ENCODE measurements around the gene VTI1A.
"Not testable (repeated sequence)": the region's sequence is repeated elsewhere in the genome, so short reads cannot be mapped to it uniquely, and the experiment has no call there.

Gene VTI1A

DNA sequence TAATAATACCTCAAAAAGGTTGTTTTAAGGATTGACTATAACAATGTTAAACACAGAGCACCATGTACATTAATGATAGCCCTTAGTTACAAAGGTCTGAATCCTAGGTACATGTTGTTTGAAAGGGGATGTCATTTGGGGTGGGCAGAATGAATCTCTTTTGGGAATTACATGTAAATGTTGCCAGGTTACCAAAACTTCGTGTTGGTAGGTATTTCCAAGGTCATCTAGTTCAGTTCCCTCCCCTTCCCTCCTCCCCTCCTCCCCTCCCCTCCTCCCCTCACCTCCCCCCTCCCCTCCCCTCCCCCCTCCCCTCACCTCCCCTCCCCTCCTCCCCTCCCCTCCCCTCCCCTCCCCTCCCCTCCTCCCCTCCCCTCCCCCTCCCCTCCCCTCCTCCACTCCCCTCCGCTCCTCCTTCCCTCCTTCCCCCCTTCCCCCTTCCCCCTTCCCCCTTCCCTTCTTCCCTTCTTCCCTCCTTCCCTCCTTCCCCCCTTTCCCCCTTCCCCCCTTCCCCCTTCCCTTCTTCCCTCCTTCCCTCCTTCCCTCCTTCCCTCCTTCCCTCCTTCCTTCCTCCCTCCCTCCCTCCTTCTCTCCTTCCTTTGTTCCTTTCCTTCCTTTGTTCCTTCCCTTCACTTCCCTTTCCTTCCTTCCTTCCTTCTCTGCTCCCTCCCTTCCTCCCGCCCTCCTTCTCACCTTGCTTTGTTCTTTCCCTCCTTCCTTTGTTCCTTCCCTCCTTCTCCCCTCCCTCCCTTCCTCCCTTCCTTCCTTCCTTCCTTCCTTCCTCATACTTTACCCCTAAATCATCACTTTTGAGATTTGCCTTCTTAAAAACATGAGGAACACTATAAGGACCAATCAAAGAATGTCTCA is 8.1 kb downstream of the VTI1A start:
- no peak for DNase-seq

DNA sequence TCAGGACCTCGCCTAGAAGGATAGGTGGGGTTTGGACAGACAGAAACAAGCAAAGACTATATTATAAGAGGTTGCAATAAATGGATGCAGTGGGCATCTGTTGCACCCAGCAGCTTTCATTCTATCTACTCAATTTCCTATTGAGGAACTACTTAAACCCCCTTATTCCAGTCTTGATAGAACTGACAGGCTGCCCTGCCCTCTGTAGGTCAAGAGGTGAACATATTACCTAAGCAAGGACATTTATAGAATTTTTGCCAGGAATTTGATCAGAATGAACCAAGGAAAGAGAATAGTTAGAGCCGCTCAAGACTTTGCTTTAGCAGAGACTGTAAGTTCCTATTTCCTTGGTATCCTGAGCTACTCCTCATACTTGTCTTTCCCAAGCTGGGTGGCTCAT is 9.5 kb downstream of the VTI1A start:
- no peak for DNase-seq

DNA sequence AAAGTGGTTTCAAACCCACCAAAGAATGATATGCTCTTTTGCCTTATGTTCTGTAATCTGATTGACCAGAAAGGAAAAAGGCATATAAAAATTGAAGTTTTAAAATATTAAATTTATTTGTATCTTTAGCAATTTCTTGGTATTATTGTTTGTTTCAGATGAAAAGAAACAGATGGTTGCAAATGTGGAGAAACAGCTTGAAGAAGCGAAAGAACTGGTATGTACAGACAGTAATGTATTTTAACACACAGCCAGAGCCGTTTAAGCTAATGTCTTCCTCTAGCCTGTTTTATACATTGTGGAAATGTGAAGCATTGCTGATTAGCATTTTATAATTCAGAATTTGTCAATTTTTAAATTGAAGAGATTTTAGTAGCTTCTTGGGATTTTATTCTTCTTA is 13.4 kb downstream of the VTI1A start:
- no peak for DNase-seq

DNA sequence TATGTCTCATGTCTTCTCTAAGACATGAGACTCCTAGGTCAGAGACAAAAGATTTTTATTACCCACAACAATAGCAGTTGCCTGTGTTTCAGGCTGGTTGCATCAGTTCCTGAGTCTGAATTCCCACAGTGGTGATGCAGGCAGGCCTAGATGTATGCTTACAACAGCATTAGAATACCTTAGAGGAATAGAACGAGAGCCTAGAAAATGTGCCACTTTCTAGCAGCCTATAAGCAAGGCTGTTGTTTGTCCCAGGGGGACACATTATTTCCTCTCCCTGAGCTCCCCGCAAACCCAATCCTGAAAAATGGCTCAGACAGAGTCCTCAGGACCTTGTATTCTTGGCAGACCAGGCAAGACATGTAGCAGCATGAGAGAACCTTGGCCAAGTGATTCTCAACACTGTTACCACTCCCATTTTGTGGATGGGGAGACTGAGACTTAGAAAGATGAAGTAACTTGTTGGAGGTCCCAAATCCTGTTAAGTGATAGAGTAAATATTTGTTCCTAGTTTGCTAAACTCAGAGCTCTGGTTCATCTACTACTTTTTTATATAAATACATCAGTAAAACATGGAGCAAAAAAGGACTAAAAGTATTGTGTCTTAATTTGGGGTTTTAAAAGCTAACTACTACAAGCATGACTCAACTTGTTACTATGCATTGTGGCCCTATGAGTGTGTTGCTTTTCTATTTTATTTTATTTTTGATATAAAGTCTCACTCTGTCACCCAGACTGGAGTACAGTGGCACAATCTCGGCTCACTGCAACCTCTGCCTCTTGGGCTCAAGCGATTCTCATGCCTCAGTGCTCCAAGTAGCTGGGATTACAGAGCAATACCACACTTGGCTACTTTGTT is 14.2 kb downstream of the VTI1A start:
- DNase-seq: no peak

DNA sequence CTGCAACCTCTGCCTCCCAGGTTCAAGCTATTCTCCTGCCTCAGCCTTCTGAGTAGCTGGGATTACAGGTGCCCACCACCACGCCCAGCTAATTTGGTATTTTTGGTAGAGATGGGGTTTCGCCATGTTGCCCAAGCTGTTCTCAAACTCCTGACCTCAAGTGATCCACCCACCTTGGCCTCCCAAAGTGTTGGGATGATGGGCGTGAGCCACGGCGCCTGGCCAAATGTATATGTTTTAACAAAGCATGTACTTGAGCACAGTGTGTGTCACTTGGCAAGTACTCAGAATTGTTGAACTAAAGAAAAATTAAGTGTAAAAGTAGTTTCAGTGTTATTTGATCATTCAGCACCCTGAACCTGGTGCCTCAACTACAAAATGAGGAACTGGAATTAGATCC is 17.1 kb downstream of the VTI1A start:
- not testable (repeated sequence) for DNase-seq

DNA sequence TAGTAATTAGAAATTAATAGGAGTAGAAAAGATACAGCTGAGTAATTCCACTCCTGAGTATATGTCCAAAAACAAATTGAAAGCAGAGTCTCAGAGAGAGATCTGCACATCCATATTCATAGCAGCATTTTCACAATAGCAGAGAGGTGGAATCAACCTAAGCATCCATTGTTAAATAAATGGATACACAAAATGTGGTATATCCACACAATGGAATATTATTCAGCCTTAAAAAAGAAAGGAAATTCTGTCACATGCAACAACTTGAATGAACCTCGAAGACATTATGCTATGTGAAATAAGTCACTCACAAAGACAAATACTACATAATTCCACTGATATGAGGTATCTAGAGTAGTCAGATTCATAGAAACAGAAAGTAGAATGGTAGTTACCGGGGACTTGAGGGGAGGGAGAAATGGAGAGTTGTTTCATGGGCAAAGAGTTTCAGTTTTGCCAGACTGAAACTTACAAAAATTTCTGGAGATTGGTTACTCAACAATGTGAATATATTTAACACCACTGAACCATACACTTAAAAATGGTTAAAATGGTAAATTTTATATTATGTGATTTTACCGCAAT is 18.4 kb downstream of the VTI1A start:
- DNase-seq: no peak

DNA sequence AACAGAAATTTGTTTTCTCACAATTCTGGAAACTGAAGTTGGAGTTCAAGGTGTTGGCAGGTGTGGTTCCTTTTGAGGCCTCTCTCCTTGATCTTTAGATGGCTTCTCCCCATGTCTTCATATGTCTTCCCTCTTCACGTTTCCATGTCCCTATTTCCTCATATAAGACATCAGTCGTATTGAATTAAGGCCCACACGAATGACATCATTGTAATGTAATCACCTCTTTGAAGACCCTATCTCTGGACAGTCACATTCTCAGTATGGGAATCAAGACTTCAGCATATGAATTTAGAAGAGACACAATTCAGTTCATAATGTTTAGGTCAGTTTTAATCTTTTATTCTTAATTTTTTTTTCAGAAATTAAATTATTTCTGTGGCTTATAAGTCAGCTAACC is 19.8 kb downstream of the VTI1A start:
- no peak for DNase-seq

DNA sequence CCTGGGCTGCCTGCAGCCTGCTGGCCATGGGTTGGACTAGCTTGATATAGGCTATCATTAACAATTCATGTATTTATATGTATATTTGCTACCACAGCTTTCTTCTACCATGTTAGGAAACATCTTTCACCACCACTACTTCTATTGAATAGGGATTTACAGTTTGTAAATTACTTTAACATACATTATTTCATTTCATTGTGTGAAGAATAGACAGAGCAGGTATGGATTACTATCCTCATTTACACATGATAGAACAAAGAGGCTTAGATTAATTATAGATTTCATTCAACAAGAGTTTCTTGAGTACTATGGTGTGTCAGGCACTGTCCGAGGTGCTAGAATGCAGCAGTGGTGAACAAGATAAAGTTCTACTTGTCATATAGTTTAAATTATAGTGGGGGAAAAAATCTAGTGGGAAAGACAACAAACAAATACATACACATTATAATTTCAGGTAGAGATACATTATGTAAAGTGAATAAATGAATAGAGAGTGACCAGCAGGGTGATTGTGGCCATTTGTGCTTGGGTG is 20.6 kb downstream of the VTI1A start:
- DNase-seq: no peak

DNA sequence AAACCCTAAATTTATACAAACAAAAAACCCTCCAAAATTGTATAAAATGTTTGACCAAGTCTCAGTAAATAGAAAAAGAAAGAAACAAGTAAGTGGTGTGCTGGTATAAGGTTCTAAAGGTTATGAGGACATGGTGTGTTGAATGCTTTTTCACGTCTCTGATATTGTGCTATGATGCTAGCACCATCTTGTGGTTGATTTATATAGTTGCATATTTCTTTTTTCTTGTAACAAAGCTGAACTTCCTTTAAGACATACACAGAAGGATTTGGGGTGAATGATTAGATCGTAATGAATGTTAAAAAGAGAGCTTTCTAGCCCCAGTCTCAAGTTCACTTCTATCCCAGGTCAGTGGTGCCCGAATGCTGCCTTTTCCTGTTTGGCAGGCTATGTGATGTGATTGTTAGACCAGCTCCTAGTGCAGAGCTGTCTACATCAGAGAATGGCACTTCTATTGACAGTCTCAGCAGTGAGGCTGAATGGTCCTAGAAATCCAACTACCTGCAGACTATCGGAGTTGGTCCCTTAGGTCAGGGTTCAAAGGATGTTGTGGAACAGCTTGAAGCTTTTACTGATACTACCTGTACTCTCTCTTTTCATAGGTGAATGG is 25.0 kb downstream of the VTI1A start:
- DNase-seq: no peak

DNA sequence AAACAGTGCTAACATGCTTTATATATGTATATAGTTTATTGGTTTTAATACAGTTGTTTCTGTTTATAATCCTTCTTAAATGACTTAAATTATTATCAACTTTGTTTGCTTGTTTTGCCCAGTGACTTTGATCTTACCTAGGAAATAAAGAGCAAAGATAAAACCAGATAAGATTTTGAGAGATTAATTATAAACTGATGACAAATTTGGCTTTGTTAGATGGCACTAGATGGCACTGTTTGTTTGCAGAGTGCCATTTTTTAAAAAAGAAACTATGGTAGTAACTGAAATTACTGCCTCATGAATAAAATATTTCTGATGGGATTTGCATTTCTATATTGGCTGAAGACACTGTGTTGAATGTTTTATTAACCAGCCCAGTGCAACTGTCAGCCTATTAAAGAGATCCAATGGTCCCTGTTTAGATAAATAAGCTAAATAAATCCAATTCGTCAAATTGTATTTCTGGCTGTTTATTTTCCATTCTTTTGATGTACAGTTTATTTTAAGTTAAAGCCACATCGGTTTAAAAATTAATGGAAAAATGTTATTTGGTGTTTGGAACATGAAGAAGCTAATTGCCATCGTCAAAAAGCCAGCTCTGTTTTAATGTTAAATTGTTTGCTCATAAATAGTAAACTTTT is 28.7 kb downstream of the VTI1A start:
- DNase-seq: no peak

DNA sequence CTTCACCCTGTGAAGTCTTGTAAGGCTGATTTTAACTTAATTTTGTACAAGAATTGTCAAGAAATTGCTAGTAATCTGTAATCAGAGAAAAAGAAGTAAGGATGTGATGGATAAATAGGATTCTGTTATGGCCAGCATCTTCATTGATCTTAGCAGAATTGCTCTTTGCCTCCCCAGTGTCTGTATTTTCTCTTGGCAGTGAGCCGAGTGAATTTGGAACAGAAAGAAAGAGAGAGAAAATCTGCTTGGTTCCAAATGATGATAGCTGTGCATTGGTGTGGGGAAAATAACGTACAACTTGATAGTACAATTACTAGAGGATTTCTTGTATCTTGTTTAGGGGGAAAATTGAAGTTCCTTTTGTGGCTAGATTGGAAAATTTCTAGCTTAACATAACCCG is 34.6 kb downstream of the VTI1A start:
- DNase-seq: no peak

DNA sequence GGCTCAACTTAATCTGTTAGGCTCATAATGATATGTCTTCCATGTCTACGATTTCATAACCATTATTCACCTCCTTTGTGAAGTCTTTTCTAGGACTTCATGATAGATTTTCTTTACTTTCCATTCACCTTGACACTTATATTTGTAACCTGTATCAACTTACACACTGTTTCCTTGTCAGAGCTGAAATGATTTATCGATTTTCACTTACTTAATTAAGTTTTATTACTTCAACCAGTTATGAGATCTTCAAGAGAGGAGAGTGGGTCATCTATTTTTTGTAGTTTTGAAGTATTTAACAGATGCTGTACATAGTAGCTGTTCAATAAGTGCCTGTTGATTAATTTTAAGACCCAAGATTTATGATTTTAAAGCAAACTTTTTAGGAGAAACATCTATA is 37.4 kb downstream of the VTI1A start:
- no peak for DNase-seq

DNA sequence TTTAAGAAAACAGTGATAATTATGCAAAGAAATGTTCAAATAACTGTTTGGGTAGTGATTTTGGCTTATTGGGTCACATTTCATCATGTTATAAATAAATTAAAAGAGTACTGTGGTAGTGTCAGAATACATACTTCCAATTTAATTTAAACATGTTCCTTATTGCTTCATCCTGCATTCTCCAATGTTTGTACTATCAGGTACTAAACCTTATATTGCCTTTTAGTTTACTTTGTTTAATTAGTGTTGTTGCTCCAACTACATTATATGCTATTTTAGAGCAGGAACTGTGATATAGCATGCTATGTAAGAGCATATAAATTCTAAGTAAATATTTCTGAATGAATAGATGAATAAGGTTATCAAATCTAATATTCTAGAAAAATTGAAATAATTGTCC is 40.9 kb downstream of the VTI1A start:
- no peak for DNase-seq

DNA sequence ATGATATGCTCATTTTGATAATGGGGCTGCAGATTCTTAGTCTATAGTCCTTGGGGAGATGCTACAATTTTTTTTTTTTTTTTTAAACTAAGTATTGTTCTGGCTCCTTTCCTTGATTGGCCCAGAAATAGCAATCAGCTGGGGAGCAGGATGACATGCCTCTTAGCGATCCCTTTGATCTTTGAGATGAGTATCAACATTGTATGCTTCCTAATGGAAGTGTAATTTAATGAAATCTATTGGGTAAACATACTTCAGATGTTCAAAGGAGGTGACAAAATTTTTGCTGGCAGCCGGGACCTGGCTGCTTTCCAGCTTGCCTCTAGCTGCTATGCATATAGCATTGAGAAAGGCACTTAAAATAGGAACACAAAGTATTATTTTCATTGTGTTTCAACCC is 43.5 kb downstream of the VTI1A start:
- no peak for DNase-seq

DNA sequence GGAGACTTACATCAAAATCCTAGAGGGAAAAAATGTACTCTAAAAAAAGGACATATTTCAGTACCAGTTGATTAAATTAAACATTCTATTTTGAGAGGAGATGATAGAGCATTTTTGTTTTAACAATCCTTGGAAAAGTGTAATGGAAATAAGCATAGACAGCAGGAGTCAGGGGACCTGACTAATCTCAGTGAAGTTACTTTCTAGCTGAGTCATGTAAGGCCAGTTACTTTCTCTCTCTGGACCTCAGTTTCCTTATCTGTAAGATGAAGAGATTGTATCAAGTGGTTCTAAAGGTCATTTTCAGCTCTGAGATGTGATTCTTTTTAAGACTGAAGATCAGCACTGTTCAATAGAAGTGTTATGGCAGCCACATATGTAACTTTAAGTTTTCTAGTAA is 44.1 kb downstream of the VTI1A start:
- DNase-seq: no peak

DNA sequence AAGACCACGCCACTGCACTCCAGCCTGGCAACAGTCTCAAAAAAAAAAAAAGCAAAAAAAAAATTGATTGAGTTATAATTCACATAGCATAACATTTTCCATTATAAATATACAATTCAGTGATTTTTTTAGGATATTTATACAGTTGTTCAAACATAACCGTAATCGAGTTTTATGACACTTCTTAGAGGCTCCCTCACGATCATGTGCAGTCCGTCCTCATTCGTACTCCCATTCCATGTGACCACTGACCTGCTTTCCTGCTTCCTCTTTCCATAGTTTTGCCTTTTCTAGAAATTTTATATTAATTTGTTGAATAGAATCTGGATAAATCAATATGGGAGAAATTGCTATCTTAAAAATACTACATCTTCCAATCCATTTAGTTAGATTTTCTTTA is 45.7 kb downstream of the VTI1A start:
- DNase-seq: no peak

DNA sequence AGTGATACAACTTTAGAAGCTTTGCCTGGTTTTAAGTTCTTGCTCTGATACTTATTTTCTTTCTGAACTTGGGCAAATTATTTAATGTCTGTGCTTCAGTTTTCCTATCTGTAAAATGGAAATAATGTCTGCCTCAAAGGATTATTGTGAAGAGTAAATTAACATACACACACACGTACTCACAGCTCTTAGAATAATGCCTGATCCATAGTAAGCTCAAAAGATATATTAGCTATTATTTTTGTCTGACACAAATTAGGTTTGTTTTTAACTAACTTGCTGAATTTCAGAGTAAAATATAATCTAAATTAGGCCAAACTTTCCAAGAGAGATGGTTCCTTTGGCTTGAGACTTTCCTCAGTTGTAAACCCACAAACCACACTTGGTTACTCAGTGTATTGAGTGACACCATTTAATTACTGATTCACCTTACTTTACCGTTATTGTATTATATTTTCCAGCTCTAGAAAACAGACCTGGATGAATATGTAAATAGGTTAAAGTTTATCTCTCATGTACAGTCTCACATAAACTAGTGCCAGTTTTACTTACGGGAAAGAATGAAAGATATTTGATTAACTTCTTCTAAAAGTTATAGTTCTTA is 50.4 kb downstream of the VTI1A start:
- no peak for DNase-seq

DNA sequence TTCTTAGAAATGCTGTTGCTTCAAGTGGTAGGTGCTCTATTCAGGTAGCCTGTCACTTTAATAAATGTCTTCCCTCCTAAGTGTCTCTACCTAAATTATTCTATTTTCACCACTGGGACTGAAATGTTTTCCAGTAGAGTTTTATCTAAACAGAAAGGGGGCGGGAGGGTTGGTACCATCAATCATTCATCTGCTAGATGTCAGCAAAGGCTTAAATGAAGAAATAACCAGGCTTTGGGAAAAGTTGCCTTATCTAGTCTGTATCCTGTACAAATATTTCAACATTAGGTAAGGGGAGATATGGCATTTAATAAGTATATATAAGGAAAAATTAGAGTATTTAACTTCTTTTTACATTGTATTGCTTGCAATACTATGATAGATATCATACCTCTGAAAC is 51.8 kb downstream of the VTI1A start:
- no peak for DNase-seq

DNA sequence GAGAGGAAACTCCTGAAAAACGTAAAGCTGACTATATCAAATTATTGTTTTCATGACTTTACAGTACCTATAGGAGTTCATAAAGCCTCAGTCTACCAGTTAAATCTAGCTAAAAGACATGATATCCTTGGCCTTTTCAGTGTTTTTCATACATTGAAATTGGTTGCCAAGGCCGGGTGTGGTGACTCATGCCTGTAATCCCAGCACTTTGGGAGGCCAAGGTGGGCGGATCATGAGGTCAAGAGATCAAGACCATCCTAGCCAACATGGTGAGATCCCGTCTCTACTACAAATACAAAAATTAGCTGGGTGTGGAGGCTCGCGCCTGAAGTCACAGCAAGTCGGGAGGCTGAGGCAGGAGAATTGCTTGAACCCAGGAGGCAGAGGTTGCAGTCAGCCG is 53.0 kb downstream of the VTI1A start:
- not testable (repeated sequence) for DNase-seq

DNA sequence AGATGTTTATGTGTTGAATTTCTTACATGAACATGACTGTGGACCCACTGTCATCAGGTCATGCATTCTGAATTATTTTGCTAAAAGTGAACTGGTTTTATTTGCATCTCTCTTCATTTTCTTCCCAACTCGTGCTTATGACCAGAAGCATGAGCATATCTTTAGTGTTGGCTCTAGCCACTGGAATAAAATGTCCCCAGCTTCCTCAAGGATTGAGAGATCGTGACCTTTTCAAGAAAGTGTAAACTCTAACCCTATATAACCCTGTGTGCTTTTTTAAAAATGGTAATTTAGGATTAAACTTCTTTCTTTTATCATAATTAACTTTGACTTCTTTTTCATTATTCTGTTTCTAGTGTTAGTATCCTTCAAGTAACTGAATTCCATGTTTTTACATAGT is 55.5 kb downstream of the VTI1A start:
- DNase-seq: no peak

DNA sequence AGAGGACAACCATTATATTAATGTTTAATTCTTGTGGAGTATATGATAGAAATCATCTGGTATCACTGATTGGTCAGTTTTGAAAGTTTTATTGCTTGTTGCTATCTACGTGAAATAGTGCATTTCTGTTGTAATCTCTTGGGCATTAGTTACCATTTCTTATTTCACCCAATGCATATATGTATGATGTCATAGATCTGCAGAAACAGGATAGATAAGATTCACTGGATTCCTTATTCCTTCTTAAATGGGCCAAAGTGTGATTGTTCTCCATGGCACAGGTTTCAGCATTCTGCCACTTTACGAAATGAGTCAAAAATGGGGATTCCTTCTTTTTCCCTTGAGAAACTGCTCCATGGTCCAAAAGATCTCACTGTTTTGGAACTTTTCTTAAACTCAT is 56.6 kb downstream of the VTI1A start:
- no peak for DNase-seq

DNA sequence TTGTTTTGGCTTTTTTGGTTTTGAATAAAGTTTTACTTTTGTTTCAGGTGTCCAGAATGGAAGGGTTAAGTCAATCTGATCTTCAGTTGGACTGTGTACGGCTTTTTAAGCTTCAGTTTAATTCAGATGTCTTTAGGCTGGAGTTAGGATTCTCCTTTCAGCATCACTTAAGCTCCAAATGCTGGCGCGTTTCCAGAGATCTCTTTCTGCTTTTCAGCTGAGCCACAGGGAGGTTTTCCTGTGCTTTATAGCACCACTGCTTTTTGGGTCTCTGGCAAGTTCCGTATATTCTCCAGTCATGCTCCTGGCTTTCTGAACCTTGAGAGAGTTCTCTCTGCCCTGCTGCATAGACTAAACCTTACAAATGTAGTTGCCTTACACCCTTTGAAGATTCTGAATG is 60.0 kb downstream of the VTI1A start:
- no peak for DNase-seq
